ENCODE results near the gene GRIP2. TPM values are rescaled to one million over a fixed set of nuclear protein-coding genes. Genes with fewer than 3 reads are reported as not detected.

The GRIP2 gene
- total RNA-seq, 3 donors from 2014 or later (not counting 1 experiment from before 2014, with no cell fraction given) = not detected

GRCh38 chr3:14534516-14535191, 5.5 kb downstream of the GRIP2 start:
- Mint-ChIP-seq H3K4me3 (no peak overlapping the region), H3K9me3 (no peaks in the 10 kb centered on the region), H3K27me3 (ENCODE audit: low read depth in 2 of 2) (peaks cover 7 to 17% of the 10 kb centered on the region in 2 donors), H3K36me3 (no peaks in the 10 kb centered on the region), H3K4me1 (no peaks in the 10 kb centered on the region), H3K27ac (no peak overlapping the region)
- ATAC-seq (no peak), DNase-seq (no peak)
- peaks cover 2% of the 10 kb centered on the region for H3K27me3 ChIP-seq (ENCODE audit: control insufficient read depth, insufficient read depth, low read length)
- H3K9me3 ChIP-seq (ENCODE audit: control insufficient read depth, insufficient read depth, low read length) = no peaks in the 10 kb centered on the region
- no peak overlapping the region for H3K4me3 ChIP-seq (ENCODE audit: low read length)
- intact Hi-C loops (cut with micrococcal nuclease) = no loop called here
- no peak for TF ChIP-seq CTCF (IDR thresholded peaks at IDR 0.05)
- no peaks in the 10 kb centered on the region for H3K4me1 ChIP-seq (ENCODE audit: control insufficient read depth, insufficient read depth, low read length)
- WGBS (ENCODE audit: insufficient coverage) = 49% methylated on average over 20 of the region's 20 CpGs
- H3K36me3 ChIP-seq (ENCODE audit: control insufficient read depth, insufficient read depth, low read length) = no peaks in the 10 kb centered on the region
- H3K27ac ChIP-seq (ENCODE audit: low read length) = no peak overlapping the region

- H3K27me3 ChIP-seq (ENCODE audit: control insufficient read depth, insufficient read depth, low read length) = peaks cover 2% of the 10 kb centered on the region
- Mint-ChIP-seq H3K27ac (no peak overlapping the region), H3K27me3 (ENCODE audit: low read depth in 2 of 2) (peaks cover 9 to 18% of the 10 kb centered on the region in 2 donors), H3K36me3 (no peaks in the 10 kb centered on the region), H3K9me3 (no peaks in the 10 kb centered on the region), H3K4me1 (no peaks in the 10 kb centered on the region), H3K4me3 (no peak overlapping the region)
- no peak for TF ChIP-seq CTCF (IDR thresholded peaks at IDR 0.05)
- 94% methylated on average over 14 of the region's 14 CpGs for WGBS (ENCODE audit: insufficient coverage)
- ATAC-seq (no peak), DNase-seq (no peak)
- H3K27ac ChIP-seq (ENCODE audit: low read length) = no peak overlapping the region
- no peaks in the 10 kb centered on the region for H3K4me1 ChIP-seq (ENCODE audit: control insufficient read depth, insufficient read depth, low read length)
- H3K4me3 ChIP-seq (ENCODE audit: low read length) = no peak overlapping the region
- intact Hi-C loops (cut with micrococcal nuclease) = no loop called here
- H3K36me3 ChIP-seq (ENCODE audit: control insufficient read depth, insufficient read depth, low read length) = no peaks in the 10 kb centered on the region
- no peaks in the 10 kb centered on the region for H3K9me3 ChIP-seq (ENCODE audit: control insufficient read depth, insufficient read depth, low read length)
Measured at GRCh38 chr3:14533457-14533958, 6.6 kb downstream of the GRIP2 start.

GRCh38 chr3:14532691-14533456, 7.3 kb downstream of the GRIP2 start:
- Mint-ChIP-seq H3K27me3 (ENCODE audit: low read depth in 2 of 2) (peaks cover 11 to 23% of the 10 kb centered on the region in 2 donors), H3K27ac (no peak overlapping the region), H3K9me3 (no peaks in the 10 kb centered on the region), H3K36me3 (no peaks in the 10 kb centered on the region), H3K4me3 (no peak overlapping the region), H3K4me1 (no peaks in the 10 kb centered on the region)
- no peak for ATAC-seq
- H3K9me3 ChIP-seq (ENCODE audit: control insufficient read depth, insufficient read depth, low read length) = no peaks in the 10 kb centered on the region
- intact Hi-C loops (cut with micrococcal nuclease) = no loop called here
- DNase-seq = no peak
- 81% methylated on average over 20 of the region's 20 CpGs for WGBS (ENCODE audit: insufficient coverage)
- TF ChIP-seq CTCF (IDR thresholded peaks at IDR 0.05) = no peak
- peaks cover 2% of the 10 kb centered on the region for H3K27me3 ChIP-seq (ENCODE audit: control insufficient read depth, insufficient read depth, low read length)
- H3K4me3 ChIP-seq (ENCODE audit: low read length) = no peak overlapping the region
- no peak overlapping the region for H3K27ac ChIP-seq (ENCODE audit: low read length)
- H3K4me1 ChIP-seq (ENCODE audit: control insufficient read depth, insufficient read depth, low read length) = no peaks in the 10 kb centered on the region
- no peaks in the 10 kb centered on the region for H3K36me3 ChIP-seq (ENCODE audit: control insufficient read depth, insufficient read depth, low read length)

Measured in natural killer cell (primary cell).